HEK293 (cell line): ENCODE measurements around the gene SYNE1.

Experiments used
- CTCF ChIP-seq: fragments of 450-650 bp; formaldehyde crosslinking; IDR thresholded peaks from 2 replicates; pipeline ENCODE4 v1.5.1; 2016; ENCODE audit warnings: missing biosample characterization, missing genetic modification characterization
- IKZF3 ChIP-seq: fragments of 450-650 bp; IDR thresholded peaks from 2 replicates; pipeline ENCODE4 v1.5.0; 2018; ENCODE audit warnings: missing biosample characterization, mild to moderate bottlenecking, missing genetic modification characterization, moderate library complexity
- KLF1 ChIP-seq: fragments of 450-650 bp; formaldehyde crosslinking; IDR thresholded peaks from 2 replicates; pipeline ENCODE4 v1.5.1; 2016; ENCODE audit warnings: missing biosample characterization, missing genetic modification characterization
- YY1 ChIP-seq: fragments of 450-650 bp; formaldehyde crosslinking; IDR thresholded peaks from 2 replicates; pipeline ENCODE4 v1.5.1; 2018; ENCODE audit warnings: missing biosample characterization, missing genetic modification characterization
- ZNF114 ChIP-seq: fragments of 450-650 bp; formaldehyde crosslinking; IDR thresholded peaks from 2 replicates; pipeline ENCODE4 v1.5.0; 2017; ENCODE audit warnings: missing biosample characterization, missing genetic modification characterization
- ZNF311 ChIP-seq: fragments of 450-650 bp; formaldehyde crosslinking; IDR thresholded peaks from 2 replicates; pipeline ENCODE4 v1.5.1; 2017; ENCODE audit warnings: missing biosample characterization, missing genetic modification characterization, borderline replicate concordance
- ZNF704 ChIP-seq: fragments of 450-650 bp; formaldehyde crosslinking; IDR thresholded peaks from 2 replicates; pipeline ENCODE4 v1.5.1; 2016; ENCODE audit warnings: missing biosample characterization, missing genetic modification characterization

- TF ChIP-seq YY1 (tag by site-specific recombination) = no peak
- TF ChIP-seq ZNF704 (tag by site-specific recombination) = no peak
- TF ChIP-seq ZNF311 (tag by site-specific recombination) = no peak
- TF ChIP-seq ZNF114 (tag by site-specific recombination) = no peak
- TF ChIP-seq IKZF3 (tag by site-specific recombination) = no peak
- TF ChIP-seq KLF1 (tag by site-specific recombination) = no peak
- TF ChIP-seq CTCF (tag by site-specific recombination) = no peak
Measured at GRCh38 chr6:152143359-152143758, 493.8 kb downstream of the SYNE1 start.
